GM06990 (cell line): ENCODE data around the gene CSF2RB.

Experiments used
- DNase-seq: peaks from one replicate; pipeline ENCODE4 v3.0.0-alpha.2; 2011; ENCODE audit not compliant: insufficient read length; ENCODE audit errors: extremely low read depth
- H3K27me3 ChIP-seq: replicated peaks from 2 replicates; pipeline ENCODE4 v1.6.0; 2011; ENCODE audit warnings: low read length; ENCODE audit not compliant: control insufficient read depth, insufficient read depth
- H3K36me3 ChIP-seq: 2 replicates; pipeline ENCODE4 v1.5.1; 2011; ENCODE audit warnings: low read length; ENCODE audit not compliant: control insufficient read depth, insufficient read depth
- H3K4me3 ChIP-seq: replicated peaks from 2 replicates; pipeline ENCODE4 v1.5.1; 2011; ENCODE audit warnings: low read depth, mild to moderate bottlenecking, control low read depth, low read length
- CTCF ChIP-seq: IDR thresholded peaks from 2 replicates; pipeline ENCODE4 v1.5.1; 2011; ENCODE audit warnings: low read length, control low read depth, mild to moderate bottlenecking, inconsistent platforms; ENCODE audit not compliant: insufficient read depth, poor library complexity, severe bottlenecking

Gene CSF2RB

GRCh38 chr22:36940676-36941075 is 27.2 kb downstream of the CSF2RB start:
- H3K36me3 ChIP-seq = peaks cover 2% of the 10 kb centered on the region
- TF ChIP-seq CTCF = no peak
- H3K27me3 ChIP-seq = no peaks in the 10 kb centered on the region
- H3K4me3 ChIP-seq = peak overlapping the region; percentile 18
- peak; percentile 44 for DNase-seq

- Histone ChIP-seq H3K27me3 (no peaks in the 10 kb centered on the region), H3K4me3 (no peak overlapping the region), H3K36me3 (no peaks in the 10 kb centered on the region; the same call in 1 of the 2 replicates)
- no peak for DNase-seq
- TF ChIP-seq CTCF = no peak
Measured at GRCh38 chr22:36942556-36942955, 29.1 kb downstream of the CSF2RB start.

- no peaks in the 10 kb centered on the region for H3K36me3 ChIP-seq
- no peak overlapping the region for H3K4me3 ChIP-seq
- no peaks in the 10 kb centered on the region for H3K27me3 ChIP-seq
- DNase-seq = no peak
- TF ChIP-seq CTCF = peak; percentile 17
Measured at GRCh38 chr22:36946421-36947158, 33.2 kb downstream of the CSF2RB start.

GRCh38 chr22:36948273-36949225 is 35.1 kb downstream of the CSF2RB start:
- no peak for DNase-seq

More at GRCh38 chr22:36948273-36949225, 35.1 kb downstream of the CSF2RB start:
- Histone ChIP-seq H3K4me3 (no peak overlapping the region), H3K27me3 (no peaks in the 10 kb centered on the region), H3K36me3 (no peaks in the 10 kb centered on the region)
- TF ChIP-seq CTCF = no peak
